Breast epithelium (tissue), 3 donors: ENCODE measurements around the gene CCDC6.

Experiments used
- POLR2A ChIP-seq: fragments of 450-650 bp; IDR thresholded peaks from one replicate; pipeline ENCODE4 v1.6.1; 2016; ENCODE audit warnings: antibody characterized with exemption, mild to moderate bottlenecking, moderate library complexity
- POLR2AphosphoS5 ChIP-seq, 3 donors: sonication (generic); formaldehyde crosslinking; IDR thresholded peaks; one replicate each; pipeline ENCODE4 v1.6.1; 2017; ENCODE audit warnings: antibody characterized with exemption in 3 of 3
- TF ChIP-seq, protein P1 (sequence below), 3 donors: fragments of 450-650 bp; IDR thresholded peaks; one replicate each; pipeline ENCODE4 v1.5.1; 2016 to 2017; ENCODE audit warnings: antibody characterized with exemption in 3 of 3, mild to moderate bottlenecking in 3 of 3, moderate library complexity in 3 of 3

DNA sequence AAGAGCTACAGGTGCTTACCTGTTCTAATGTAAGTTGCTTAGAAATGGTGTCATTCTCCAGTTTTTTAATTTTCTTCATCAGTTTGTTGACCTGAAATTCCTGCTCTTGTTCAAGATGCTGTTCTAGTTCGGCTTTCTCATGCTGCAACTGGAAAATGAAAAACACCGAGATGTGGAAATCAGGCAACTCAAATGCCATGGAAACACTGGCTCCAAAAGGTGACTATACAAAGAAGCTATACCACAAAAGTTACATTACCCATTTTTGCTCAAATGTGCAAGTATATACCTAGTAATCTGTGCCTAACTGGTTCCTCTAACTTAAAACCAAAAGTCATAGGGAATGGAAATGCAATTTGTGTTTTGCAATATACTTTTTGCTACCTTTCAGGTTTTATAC lies 73.8 kb downstream of the CCDC6 start:
- TF ChIP-seq, protein P1, sequence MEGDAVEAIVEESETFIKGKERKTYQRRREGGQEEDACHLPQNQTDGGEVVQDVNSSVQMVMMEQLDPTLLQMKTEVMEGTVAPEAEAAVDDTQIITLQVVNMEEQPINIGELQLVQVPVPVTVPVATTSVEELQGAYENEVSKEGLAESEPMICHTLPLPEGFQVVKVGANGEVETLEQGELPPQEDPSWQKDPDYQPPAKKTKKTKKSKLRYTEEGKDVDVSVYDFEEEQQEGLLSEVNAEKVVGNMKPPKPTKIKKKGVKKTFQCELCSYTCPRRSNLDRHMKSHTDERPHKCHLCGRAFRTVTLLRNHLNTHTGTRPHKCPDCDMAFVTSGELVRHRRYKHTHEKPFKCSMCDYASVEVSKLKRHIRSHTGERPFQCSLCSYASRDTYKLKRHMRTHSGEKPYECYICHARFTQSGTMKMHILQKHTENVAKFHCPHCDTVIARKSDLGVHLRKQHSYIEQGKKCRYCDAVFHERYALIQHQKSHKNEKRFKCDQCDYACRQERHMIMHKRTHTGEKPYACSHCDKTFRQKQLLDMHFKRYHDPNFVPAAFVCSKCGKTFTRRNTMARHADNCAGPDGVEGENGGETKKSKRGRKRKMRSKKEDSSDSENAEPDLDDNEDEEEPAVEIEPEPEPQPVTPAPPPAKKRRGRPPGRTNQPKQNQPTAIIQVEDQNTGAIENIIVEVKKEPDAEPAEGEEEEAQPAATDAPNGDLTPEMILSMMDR (IDR thresholded peaks at IDR 0.05) = no peak
- TF ChIP-seq POLR2A = no peak
- no peak for TF ChIP-seq POLR2AphosphoS5 (IDR thresholded peaks at IDR 0.05)
